Measurements from ENCODE around the gene DCBLD1.

- TF ChIP-seq POLR2AphosphoS5 (IDR thresholded peaks at IDR 0.05; ENCODE audit: insufficient read depth, low read depth, low read length) (no peak), CTCF (IDR thresholded peaks at IDR 0.05; ENCODE audit: extremely low read depth in 1 of 2, insufficient read depth in 1 of 2, low read depth in 1 of 2, low read length in 2 of 2) (no peak), POLR2A (IDR thresholded peaks at IDR 0.05; ENCODE audit: low read depth, low read length) (no peak), EZH2 (IDR thresholded peaks at IDR 0.05; ENCODE audit: borderline replicate concordance, low read depth, low read length, severe bottlenecking) (no peak), MAX (IDR thresholded peaks at IDR 0.05; ENCODE audit: insufficient read depth, insufficient read length) (no peak)
Observed at GRCh38 chr6:117448732-117449485, 33.6 kb upstream of the DCBLD1 start.

Measured in endothelial cell of umbilical vein (primary cell).